GM12872 (cell line): Measurements from ENCODE around the gene SFMBT2.

ENCODE experiments used
- CTCF ChIP-seq: IDR thresholded peaks from 3 replicates; pipeline ENCODE4 v1.5.1; 2011; ENCODE audit warnings: low read depth, mild to moderate bottlenecking, low read length, moderate library complexity; ENCODE audit not compliant: insufficient read depth

SFMBT2 gene

DNA sequence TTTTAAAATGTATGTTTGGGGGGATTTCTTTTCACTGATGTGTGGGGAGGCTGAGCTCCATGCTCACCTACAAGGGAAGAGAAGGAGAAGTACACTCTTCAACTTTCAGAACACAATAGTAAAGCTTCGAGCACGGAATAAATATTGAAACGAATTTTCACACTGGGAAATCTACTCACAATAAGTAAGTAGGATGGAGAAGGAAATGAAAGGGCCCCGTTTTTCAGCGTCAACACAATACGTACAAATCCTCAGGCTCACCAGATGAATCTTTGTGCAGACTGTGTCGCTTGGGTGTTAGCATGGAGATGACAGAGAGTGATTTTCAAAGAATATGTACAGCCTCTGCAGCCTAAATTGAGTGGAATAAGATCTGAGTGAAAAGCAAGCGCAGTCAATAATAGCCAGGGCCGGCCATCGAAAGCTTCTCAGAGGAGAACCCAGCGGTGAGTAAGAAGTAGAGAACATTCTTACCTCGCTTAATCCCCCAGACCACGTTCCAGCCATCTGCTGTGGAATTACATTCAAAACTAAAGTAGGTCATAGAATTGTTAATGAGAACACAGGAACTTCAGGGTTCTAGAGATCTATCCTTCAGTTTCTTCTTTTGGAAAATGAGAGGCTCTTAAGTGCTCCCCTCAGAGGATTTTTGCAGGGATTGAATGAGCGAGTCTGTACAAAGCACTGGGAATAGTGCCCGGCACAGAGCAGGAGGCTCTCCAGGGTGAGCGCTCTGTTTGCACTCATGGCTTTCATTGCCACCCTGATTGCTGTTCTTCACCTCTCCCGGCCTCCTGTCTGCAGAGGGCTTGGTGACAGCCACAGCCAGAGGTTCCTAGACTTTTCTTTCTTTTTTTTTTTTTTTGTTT lies 292.8 kb downstream of the SFMBT2 start:
- no peak for TF ChIP-seq CTCF

- no peak for TF ChIP-seq CTCF
These were observed 293.5 kb downstream of the SFMBT2 start for GRCh38 chr10:7117177-7117799.

DNA sequence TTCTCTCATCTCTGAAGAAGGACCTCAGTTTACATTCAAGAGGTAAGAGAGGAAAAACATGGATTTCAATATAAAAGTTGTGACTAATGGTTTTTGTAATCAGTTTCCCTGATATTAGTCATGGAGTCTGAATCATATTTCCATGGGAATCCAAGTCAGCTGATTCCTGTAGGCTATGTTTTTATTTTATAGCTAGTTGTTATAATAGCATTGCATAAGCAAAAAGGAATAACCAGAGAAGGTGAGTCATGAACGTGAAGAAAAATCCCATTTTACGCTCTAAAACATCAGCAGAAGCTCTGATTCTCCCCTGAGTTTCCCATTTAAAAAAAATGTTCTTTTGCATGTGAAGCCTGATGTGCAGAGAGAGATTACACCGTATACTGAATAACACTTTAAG lies 299.3 kb downstream of the SFMBT2 start:
- TF ChIP-seq CTCF = no peak

- TF ChIP-seq CTCF = no peak
These were observed 299.7 kb downstream of the SFMBT2 start for GRCh38 chr10:7111089-7111488.
